GM12878 (cell line): Measurements from ENCODE around the gene GALNT15. TPM values are rescaled to one million over a fixed set of nuclear protein-coding genes. Genes with fewer than 3 reads are reported as not detected.
A peak's percentile ranks its signal among the peaks of the same experiment; 100 is the strongest.

ENCODE experiments used
- BCL11A ChIP-seq: IDR thresholded peaks from 2 replicates; pipeline ENCODE4 v1.6.1; 2011; ENCODE audit warnings: low read depth, low read length
- BRCA1 ChIP-seq: IDR thresholded peaks from 2 replicates; pipeline ENCODE4 v1.6.1; 2011; ENCODE audit warnings: low read depth, low read length, improper control_type of control experiment
- EED ChIP-seq: sonication (generic); IDR thresholded peaks from 2 replicates; pipeline ENCODE4 v1.6.1; 2016; ENCODE audit warnings: antibody characterized with exemption, low read depth
- ESRRA ChIP-seq: IDR thresholded peaks from 2 replicates; pipeline ENCODE4 v1.6.1; 2012; ENCODE audit warnings: mild to moderate bottlenecking, low read length, improper control_type of control experiment
- JUNB ChIP-seq: IDR thresholded peaks from 2 replicates; pipeline ENCODE4 v1.6.1; 2016; ENCODE audit warnings: antibody characterized with exemption, mild to moderate bottlenecking
- KAT2A ChIP-seq: conservative IDR thresholded peaks from 2 replicates; pipeline ENCODE4 v1.6.1; 2011; ENCODE audit warnings: low read depth, low read length; ENCODE audit not compliant: control insufficient read depth
- LARP7 ChIP-seq: fragments of 450-650 bp; IDR thresholded peaks from 2 replicates; pipeline ENCODE4 v1.6.1; 2017; ENCODE audit warnings: mild to moderate bottlenecking
- MEF2A ChIP-seq: IDR thresholded peaks from 2 replicates; pipeline ENCODE4 v1.6.1; 2011; ENCODE audit warnings: low read depth, mild to moderate bottlenecking, low read length, moderate library complexity; ENCODE audit not compliant: insufficient read depth
- NBN ChIP-seq: fragments of 450-650 bp; IDR thresholded peaks from 2 replicates; pipeline ENCODE4 v1.6.1; 2016
- NR2C1 ChIP-seq: fragments of 450-650 bp; IDR thresholded peaks from 2 replicates; pipeline ENCODE4 v1.6.1; 2017; ENCODE audit warnings: antibody characterized with exemption, mild to moderate bottlenecking, moderate library complexity
- RAD51 ChIP-seq: fragments of 450-650 bp; IDR thresholded peaks from 2 replicates; pipeline ENCODE4 v1.6.1; 2016; ENCODE audit warnings: moderate library complexity, mild to moderate bottlenecking, inconsistent platforms
- TAF1 ChIP-seq: IDR thresholded peaks from 2 replicates; pipeline ENCODE4 v1.6.1; 2011; ENCODE audit warnings: mild to moderate bottlenecking, low read depth, low read length, borderline replicate concordance
- TARDBP ChIP-seq: IDR thresholded peaks from 2 replicates; pipeline ENCODE4 v1.6.1; 2016; ENCODE audit warnings: borderline replicate concordance
- YBX1 ChIP-seq: fragments of 450-650 bp; IDR thresholded peaks from 2 replicates; pipeline ENCODE4 v1.6.1; 2016; ENCODE audit warnings: antibody characterized with exemption
- ZNF217 ChIP-seq: fragments of 450-650 bp; IDR thresholded peaks from 2 replicates; pipeline ENCODE4 v1.6.1; 2017; ENCODE audit warnings: antibody characterized with exemption, mild to moderate bottlenecking
- ZNF24 ChIP-seq: fragments of 450-650 bp; IDR thresholded peaks from 2 replicates; pipeline ENCODE4 v1.6.1; 2017; ENCODE audit warnings: antibody characterized with exemption, mild to moderate bottlenecking
- polyA plus RNA-seq, 11 experiments: library from polyadenylated mRNA; depleted of rRNA in 4 of 11; unstranded in 6 of 11; stranded (reverse) in 5 of 11; fragments of >200 nt; fragmentation: Nextera tagmentation in 4 of 11; fragmentation: Illumina TruSeq in 1 of 11; extraction: Ambion mirVana in 4 of 11; extraction: Trizol in 1 of 11; gene quantifications; 1 replicate in 1 of 11; 2 replicates in 10 of 11; pipeline versions ENCODE4 v1.2.1 to v1.2.3, GENCODE V29; 2011 to 2016; ENCODE audit warnings: inconsistent platforms in 2 of 11, missing spikeins in 2 of 11, low read depth in 1 of 11
- total RNA-seq, 4 experiments: library from RNA; depleted of rRNA in 3 of 4; stranded (reverse); fragments of >200 nt in 3 of 4; fragmentation: Illumina TruSeq in 1 of 4; extraction: Trizol in 1 of 4; gene quantifications; 2 replicates each; pipeline versions ENCODE4 v1.2.1 to v1.2.3, GENCODE V29; 2013 to 2021
- TF ChIP-seq, protein P1 (sequence below): fragments of 450-650 bp; IDR thresholded peaks from 2 replicates; pipeline ENCODE4 v1.6.1; 2017; ENCODE audit warnings: antibody characterized with exemption, mild to moderate bottlenecking, moderate library complexity
- TF ChIP-seq, protein P2 (sequence below): IDR thresholded peaks from 2 replicates; pipeline ENCODE4 v1.6.1; 2012; ENCODE audit warnings: improper control_type of control experiment, low read depth, low read length; ENCODE audit not compliant: insufficient replicate concordance
- TF ChIP-seq, protein P3 (sequence below), 3 experiments: IDR thresholded peaks in 2 of 3; conservative IDR thresholded peaks in 1 of 3; 2 replicates each; pipeline ENCODE4 v1.5.1; 2011; ENCODE audit warnings: low read depth in 3 of 3, low read length in 3 of 3, mild to moderate bottlenecking in 3 of 3, control low read depth in 2 of 3, moderate library complexity in 2 of 3, inconsistent platforms in 1 of 3, mixed read lengths in 1 of 3; ENCODE audit not compliant: control insufficient read depth in 2 of 3, insufficient read depth in 1 of 3; ENCODE audit errors: extremely low read depth in 1 of 3
- TF ChIP-seq, protein P4 (sequence below): fragments of 450-650 bp; IDR thresholded peaks from 2 replicates; pipeline ENCODE4 v1.6.1; 2017; ENCODE audit warnings: mild to moderate bottlenecking

The GALNT15 gene
- total and polyA plus RNA-seq, 10 of the 15 experiments (the other 5 are each of a cell fraction or from before 2014, with no cell fraction given) = 0.03 to 0.05 TPM; not detected in 8

DNA sequence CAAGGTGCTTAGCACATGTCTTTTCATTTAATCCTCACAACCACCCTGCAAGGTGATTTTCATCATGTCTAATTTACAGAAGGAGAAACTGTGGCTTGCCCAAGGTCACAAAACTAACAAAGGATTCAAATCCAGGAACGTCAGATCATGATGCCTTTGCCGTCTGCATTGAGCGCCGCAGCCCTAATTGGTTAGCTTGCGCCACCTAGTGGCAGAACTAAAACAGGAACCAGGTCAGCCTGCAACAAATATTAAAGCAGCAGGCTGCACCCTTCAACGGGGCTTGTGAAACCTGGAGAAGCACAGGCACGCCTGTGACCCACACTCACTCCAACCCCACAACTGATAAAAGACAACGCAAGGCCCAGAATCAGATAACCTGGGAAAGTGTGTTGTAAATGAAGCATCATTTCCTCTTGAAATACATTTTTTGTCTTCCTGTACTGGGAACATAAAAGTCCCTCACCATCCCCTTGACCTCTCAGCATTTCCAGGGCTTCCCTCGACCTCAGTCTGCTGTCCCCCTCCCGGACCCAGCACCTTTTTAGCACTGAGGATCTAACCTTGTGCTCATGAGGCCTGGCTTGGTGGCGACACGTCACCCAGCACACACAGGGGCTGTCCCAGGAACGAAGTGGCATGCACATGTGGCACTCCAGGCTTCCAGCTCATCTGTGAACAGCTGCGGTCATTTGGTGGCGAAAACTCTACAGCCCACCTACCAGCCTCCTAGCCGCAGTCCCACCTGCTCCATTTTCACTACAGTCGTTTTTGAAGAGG, 73.0 kb downstream of the GALNT15 start (continued):
- TF ChIP-seq, protein P1, sequence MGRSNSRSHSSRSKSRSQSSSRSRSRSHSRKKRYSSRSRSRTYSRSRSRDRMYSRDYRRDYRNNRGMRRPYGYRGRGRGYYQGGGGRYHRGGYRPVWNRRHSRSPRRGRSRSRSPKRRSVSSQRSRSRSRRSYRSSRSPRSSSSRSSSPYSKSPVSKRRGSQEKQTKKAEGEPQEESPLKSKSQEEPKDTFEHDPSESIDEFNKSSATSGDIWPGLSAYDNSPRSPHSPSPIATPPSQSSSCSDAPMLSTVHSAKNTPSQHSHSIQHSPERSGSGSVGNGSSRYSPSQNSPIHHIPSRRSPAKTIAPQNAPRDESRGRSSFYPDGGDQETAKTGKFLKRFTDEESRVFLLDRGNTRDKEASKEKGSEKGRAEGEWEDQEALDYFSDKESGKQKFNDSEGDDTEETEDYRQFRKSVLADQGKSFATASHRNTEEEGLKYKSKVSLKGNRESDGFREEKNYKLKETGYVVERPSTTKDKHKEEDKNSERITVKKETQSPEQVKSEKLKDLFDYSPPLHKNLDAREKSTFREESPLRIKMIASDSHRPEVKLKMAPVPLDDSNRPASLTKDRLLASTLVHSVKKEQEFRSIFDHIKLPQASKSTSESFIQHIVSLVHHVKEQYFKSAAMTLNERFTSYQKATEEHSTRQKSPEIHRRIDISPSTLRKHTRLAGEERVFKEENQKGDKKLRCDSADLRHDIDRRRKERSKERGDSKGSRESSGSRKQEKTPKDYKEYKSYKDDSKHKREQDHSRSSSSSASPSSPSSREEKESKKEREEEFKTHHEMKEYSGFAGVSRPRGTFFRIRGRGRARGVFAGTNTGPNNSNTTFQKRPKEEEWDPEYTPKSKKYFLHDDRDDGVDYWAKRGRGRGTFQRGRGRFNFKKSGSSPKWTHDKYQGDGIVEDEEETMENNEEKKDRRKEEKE = no peak
- no peak for TF ChIP-seq ZNF217
- TF ChIP-seq RAD51 = no peak
- no peak for TF ChIP-seq JUNB
- no peak for TF ChIP-seq BCL11A
- no peak for TF ChIP-seq NBN
- TF ChIP-seq, protein P2, sequence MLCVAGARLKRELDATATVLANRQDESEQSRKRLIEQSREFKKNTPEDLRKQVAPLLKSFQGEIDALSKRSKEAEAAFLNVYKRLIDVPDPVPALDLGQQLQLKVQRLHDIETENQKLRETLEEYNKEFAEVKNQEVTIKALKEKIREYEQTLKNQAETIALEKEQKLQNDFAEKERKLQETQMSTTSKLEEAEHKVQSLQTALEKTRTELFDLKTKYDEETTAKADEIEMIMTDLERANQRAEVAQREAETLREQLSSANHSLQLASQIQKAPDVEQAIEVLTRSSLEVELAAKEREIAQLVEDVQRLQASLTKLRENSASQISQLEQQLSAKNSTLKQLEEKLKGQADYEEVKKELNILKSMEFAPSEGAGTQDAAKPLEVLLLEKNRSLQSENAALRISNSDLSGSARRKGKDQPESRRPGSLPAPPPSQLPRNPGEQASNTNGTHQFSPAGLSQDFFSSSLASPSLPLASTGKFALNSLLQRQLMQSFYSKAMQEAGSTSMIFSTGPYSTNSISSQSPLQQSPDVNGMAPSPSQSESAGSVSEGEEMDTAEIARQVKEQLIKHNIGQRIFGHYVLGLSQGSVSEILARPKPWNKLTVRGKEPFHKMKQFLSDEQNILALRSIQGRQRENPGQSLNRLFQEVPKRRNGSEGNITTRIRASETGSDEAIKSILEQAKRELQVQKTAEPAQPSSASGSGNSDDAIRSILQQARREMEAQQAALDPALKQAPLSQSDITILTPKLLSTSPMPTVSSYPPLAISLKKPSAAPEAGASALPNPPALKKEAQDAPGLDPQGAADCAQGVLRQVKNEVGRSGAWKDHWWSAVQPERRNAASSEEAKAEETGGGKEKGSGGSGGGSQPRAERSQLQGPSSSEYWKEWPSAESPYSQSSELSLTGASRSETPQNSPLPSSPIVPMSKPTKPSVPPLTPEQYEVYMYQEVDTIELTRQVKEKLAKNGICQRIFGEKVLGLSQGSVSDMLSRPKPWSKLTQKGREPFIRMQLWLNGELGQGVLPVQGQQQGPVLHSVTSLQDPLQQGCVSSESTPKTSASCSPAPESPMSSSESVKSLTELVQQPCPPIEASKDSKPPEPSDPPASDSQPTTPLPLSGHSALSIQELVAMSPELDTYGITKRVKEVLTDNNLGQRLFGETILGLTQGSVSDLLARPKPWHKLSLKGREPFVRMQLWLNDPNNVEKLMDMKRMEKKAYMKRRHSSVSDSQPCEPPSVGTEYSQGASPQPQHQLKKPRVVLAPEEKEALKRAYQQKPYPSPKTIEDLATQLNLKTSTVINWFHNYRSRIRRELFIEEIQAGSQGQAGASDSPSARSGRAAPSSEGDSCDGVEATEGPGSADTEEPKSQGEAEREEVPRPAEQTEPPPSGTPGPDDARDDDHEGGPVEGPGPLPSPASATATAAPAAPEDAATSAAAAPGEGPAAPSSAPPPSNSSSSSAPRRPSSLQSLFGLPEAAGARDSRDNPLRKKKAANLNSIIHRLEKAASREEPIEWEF = no peak
- TF ChIP-seq TAF1 = no peak
- no peak for TF ChIP-seq ESRRA
- TF ChIP-seq ZNF24 = peak; percentile 28; the same call in 1 of the 2 replicates
- TF ChIP-seq NR2C1 = no peak
- no peak for TF ChIP-seq YBX1
- TF ChIP-seq TARDBP = no peak
- TF ChIP-seq LARP7 = no peak
- TF ChIP-seq MEF2A = no peak
- TF ChIP-seq, protein P3, sequence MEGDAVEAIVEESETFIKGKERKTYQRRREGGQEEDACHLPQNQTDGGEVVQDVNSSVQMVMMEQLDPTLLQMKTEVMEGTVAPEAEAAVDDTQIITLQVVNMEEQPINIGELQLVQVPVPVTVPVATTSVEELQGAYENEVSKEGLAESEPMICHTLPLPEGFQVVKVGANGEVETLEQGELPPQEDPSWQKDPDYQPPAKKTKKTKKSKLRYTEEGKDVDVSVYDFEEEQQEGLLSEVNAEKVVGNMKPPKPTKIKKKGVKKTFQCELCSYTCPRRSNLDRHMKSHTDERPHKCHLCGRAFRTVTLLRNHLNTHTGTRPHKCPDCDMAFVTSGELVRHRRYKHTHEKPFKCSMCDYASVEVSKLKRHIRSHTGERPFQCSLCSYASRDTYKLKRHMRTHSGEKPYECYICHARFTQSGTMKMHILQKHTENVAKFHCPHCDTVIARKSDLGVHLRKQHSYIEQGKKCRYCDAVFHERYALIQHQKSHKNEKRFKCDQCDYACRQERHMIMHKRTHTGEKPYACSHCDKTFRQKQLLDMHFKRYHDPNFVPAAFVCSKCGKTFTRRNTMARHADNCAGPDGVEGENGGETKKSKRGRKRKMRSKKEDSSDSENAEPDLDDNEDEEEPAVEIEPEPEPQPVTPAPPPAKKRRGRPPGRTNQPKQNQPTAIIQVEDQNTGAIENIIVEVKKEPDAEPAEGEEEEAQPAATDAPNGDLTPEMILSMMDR (IDR thresholded peaks at IDR 0.05 in 2 of 3, conservative IDR thresholded peaks at IDR 0.05 in 1 of 3; ENCODE audit: control insufficient read depth in 2 of 3, extremely low read depth in 1 of 3, insufficient read depth in 1 of 3, low read depth in 3 of 3, low read length in 3 of 3) = peak; percentile 84 to 97 (median 90)
- TF ChIP-seq EED = no peak
- TF ChIP-seq KAT2A = no peak
- no peak for TF ChIP-seq BRCA1
- TF ChIP-seq, protein P4, sequence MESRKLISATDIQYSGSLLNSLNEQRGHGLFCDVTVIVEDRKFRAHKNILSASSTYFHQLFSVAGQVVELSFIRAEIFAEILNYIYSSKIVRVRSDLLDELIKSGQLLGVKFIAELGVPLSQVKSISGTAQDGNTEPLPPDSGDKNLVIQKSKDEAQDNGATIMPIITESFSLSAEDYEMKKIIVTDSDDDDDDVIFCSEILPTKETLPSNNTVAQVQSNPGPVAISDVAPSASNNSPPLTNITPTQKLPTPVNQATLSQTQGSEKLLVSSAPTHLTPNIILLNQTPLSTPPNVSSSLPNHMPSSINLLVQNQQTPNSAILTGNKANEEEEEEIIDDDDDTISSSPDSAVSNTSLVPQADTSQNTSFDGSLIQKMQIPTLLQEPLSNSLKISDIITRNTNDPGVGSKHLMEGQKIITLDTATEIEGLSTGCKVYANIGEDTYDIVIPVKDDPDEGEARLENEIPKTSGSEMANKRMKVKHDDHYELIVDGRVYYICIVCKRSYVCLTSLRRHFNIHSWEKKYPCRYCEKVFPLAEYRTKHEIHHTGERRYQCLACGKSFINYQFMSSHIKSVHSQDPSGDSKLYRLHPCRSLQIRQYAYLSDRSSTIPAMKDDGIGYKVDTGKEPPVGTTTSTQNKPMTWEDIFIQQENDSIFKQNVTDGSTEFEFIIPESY = no peak
